ENCODE results near the gene NKAP.

- no peak for TF ChIP-seq SUZ12 (IDR thresholded peaks at IDR 0.05; ENCODE audit: extremely low read depth, insufficient read depth, insufficient read length)
- TF ChIP-seq ZNF274 (IDR thresholded peaks at IDR 0.05; ENCODE audit: low read depth, low read length): no peak
Measured at GRCh38 chrX:119917877-119918276, 25.7 kb downstream of the NKAP start.
